Stimulated activated CD8-positive, alpha-beta memory T cell treated with anti-CD3 and anti-CD28 coated beads, Interleukin-7, amount 100 ng/mL, for 24 hours (primary cell): Measurements from ENCODE around the gene MAP4K5.

ENCODE experiments used
- DNase-seq: peaks from one replicate; pipeline ENCODE4 v3.0.0-alpha.2; 2020; ENCODE audit warnings: low read depth

MAP4K5 gene

DNA sequence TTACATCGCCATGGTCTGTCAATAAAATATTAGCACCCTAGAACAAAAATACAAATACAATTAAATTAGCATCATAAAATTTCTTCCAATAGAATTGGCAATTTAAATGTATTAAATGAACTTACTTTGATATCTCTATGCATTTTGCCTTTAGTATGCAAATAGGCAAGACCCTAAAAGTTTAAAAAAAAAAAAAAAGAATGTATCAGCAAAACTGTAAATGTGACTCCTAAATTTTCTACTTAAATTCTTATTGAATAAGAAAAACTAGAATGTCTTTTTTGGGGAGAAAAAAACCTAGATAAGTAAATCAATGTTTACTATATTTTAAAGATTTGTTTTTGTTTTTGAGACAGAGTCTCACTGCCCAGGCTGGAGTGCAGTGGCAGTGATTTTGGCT is 56.2 kb downstream of the MAP4K5 start:
- DNase-seq, result no peak

DNA sequence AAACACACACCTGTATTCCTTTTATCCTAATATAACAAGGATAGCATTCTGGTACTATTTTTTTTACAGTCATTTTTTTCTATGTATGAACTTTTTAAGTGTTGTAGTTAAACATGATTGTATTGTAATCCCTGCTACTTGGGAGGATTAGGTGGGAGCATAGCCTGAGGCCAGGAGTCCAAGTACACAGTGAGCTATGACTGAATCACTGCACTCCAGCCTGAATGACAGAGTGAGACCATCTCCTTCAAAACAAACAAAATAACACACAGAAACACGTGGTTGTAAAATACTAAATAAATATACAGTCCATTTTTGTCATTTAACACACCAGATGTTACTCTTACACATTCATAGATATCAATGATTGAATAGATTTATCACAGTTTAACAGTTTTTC is 56.9 kb downstream of the MAP4K5 start:
- no peak for DNase-seq

DNA sequence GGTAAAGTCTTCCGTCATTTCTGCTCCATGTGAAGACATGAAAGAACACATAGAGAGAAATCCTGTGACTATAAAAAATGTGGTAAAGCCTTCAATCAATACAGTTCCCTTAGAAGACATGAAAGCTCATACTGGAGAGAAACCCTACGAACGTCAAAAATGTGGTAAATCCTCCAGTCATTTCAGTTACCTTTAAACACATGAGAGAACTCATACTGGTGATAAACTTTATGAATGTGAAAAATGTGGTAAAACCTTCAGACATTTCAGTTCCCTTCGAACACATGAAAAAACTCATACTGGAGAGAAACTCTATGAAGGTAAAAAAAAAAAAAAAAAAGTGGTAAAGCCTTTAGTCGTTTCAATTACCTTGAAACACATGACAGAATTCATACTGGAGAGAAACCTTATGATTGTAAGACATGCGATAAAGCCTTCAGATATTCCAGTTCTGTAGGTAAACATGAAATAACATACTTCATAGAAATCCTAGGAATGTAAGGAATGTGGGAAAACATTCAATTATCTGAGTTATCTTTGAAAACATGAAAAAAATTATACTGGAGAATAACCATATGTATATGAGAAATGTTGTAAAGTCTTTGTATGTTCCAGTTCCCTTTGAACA is 60.4 kb downstream of the MAP4K5 start:
- no peak for DNase-seq

DNA sequence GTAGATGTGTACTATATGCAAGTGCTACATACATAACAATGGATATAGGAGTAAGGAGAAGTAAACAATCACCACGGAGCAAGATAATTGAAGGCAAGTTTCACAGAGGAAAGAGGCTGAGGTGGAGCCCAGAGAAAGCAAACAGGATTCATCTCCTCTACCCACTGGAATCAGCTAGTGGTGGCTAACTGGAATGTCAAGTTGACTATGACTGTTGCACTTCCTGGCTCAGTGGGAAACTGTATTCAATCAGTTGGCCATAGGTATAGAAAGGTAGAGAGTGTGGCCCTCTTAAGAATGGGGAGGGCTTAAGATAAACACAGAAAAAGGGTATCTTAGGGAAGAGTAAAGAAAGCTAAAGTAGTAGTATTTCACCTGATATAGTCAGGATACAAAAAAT is 62.4 kb downstream of the MAP4K5 start:
- DNase-seq, result no peak

DNA sequence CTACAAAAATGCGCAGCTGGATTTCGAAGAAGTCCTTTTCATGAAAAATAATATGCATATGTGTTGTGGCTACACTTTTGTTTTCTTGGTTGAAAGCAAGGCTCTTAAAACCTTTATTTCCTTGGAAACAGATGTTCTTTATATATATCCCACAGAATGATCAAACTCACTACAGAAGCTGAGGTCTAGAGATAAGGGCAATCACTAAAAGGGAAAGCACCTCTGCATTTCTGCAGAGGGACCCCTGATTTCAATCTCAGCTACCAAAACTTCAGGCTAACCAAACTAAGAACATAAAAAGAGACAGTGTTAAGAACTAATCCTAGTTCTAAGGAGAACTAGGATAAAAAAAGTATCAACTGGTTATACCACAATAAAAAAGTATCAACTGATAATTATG is 70.3 kb downstream of the MAP4K5 start:
- DNase-seq, result no peak

DNA sequence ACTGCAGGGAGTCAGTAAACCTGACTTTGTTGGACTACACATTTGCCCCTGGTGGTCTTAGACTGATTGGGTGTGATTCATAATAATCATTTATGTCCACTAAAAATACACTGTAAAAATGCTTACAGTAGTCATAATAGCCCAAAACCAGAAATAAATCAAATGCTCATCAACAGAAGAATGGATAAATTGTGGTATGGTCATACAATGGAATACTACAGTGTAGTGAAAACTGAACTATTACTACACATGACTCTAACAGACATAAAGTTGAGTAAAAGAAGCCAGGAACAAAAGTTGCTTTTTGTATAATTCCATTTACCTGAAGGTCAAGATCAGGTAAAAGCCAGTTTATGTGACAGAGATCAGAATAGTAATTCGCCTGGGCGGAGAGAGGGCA is 78.5 kb downstream of the MAP4K5 start:
- DNase-seq, result no peak

DNA sequence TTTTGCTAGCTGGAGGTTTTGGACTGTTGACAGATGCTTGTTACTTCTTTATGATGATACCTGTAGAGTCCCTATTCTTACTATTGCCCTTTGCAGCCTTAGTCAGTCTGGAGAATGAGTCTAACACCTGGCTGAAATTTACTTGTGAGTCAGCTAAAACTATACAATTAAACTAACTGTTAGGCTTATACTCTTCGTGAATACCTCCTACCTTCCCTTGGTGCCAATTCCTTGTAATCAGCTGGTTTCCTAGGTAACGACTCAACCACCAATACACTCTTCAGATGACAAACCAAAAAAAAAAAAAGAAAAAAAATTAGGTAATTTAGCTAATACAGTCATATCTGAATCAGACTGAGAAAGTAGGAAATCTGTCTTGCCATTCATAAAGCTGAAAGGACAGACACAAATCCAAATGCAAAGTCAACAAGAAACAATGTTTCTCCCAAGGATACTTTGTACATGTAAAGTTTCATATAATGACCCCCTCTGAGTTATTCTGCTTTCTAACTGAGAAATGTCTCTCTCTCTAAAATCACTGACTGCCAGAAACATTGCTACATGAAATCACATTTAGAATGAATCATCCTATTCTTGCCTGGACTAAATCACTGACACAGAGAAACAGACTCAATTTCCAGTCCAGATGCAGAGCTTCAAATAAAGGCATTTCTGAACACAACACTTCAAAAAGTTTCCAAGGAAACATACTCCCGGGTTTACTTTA is 79.2 kb downstream of the MAP4K5 start:
- DNase-seq, result no peak

DNA sequence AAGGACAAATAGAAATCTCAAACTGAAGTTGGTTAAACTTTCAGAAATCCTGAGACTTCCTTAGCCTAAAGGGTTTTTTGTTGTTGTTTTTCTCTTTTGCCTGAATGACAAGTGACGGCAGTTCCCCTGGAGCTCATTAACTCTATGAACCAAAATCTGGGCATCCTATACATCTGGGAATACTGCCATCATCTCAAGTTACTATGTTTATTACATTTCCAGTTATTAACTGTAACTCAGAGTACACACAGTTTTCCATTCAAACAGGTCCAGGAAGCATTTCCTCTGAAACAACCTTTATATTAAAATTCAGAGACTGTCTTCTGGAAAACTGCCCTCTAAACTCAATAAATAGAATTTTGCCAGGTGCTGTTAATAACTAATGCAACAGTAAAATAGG is 80.1 kb downstream of the MAP4K5 start:
- no peak for DNase-seq

DNA sequence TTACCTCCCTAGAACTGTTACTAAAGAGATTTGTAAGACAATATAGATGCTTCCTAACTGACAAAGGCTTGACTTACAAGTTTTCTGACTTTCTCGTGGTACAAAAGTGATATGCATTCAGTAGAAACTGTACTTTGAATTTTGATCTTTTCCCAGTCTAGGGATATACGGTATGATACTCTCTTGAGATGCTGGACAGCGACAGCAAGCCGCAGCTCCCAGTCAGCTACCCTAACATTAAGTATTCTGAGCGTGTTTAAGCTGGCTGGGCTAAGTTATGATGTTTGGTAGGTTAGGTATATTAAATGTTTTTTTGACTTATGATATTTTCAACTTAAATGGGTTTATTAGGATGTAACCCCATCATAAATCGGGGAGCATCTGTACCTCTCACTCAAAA is 80.5 kb downstream of the MAP4K5 start:
- no peak for DNase-seq

DNA sequence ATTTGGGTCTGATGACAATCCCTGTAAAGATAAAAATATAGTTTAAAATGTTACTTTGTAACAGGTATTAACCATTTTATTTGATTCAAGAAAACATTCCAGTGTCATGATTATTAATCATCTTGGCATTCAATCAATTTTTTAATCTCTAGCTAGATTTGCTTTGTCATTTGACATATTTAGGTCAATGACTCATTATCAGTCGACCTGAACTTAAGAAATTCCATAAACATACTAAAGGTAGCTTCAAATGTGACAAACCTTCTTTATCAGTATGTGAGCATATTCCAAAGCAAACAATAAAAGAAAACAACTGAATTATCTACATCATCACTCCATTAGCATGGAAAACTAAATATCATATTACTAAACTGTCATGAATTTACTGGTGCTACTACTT is 84.9 kb downstream of the MAP4K5 start:
- no peak for DNase-seq

DNA sequence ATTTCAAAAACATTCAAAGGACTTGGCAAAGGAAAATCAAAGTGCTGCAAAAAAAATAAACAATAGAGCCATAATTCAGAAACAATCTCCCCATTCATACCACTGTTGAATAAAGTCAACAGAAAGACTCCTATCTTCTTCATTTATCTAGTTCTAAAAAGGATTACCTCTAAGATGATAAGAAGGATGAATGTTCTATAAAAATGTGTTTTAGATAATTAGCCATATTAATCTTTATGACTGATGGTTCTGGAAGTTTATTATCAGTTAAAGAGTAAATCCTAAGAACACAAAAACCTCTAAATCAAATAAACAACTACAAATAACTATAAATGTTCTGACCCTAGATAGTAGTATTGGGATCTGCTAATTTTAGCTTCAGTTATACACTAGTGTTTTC is 97.8 kb downstream of the MAP4K5 start:
- DNase-seq, result no peak

DNA sequence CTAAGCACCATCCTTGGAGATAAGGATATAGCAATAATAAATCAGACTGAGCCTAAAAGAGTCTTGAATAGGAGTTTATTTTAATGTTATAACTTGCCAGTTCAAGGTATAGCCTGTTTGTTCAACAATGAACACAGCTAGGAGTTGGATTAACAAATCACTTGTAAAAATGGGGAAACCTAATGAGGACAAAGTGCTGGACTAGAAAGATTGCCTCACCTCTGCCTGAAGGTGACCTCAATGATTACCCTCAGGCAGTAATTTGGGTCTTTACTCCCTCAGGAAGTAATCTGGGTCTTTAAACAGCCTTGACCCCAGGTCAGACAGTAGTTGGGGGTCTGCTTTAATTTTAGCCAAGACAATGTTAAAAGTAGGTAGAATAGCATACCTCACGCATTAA is 100.2 kb downstream of the MAP4K5 start:
- no peak for DNase-seq

DNA sequence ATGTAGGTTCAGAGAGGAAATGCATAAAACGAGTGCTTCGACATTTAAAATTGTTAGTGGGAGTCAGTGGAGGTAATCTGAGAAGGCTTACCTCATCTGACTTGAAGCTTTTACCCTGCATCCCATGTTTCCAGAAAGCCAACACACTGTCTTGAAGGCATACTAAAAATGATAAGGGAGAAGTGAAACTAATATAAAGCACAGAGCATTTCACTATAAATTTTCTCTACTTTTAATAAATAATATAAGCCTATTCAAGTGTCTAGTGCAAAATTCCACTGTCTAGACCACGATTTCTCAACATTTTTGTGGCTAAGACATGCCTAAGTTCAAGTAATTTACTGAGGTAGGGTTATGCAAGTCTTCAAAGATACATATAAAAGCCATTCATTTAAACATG is 106.6 kb downstream of the MAP4K5 start:
- no peak for DNase-seq

DNA sequence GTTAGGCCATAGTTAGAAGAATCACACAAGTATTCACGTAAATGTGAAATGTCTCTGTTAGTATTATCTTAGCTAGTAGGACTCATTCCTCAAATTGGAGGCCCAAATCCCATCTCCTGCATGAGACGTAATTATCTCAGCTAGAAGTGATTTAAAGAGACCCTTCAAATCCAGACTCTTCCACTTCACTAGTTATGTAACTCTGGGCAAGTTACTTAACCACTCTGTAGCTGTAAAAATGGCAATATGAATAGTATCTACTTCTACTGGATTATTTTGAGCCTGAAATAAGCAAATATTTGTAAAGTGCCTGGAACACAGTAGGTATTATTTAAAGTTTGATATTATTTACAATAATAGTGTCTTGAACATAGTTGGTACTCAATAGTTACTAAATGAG is 107.3 kb downstream of the MAP4K5 start:
- no peak for DNase-seq

DNA sequence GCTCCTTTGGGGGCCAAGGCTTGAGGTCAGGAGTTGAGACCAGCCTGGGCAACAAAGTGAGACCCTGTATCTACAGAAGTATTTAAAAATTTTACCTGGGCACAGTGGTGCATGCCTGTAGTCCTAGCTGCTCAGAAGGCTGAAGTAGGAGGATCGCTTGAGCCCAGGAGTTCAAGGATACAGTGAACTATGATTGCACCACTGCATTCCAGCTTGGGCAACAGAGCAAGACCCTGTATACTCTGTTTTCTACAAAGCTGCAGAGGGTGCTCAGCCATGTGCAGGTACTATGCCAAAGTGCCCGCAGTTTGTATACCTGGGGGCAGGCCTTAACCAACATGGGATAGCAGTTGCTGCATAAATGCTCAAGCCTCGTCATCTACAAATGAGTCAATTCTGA is 108.8 kb downstream of the MAP4K5 start:
- DNase-seq, result no peak

DNA sequence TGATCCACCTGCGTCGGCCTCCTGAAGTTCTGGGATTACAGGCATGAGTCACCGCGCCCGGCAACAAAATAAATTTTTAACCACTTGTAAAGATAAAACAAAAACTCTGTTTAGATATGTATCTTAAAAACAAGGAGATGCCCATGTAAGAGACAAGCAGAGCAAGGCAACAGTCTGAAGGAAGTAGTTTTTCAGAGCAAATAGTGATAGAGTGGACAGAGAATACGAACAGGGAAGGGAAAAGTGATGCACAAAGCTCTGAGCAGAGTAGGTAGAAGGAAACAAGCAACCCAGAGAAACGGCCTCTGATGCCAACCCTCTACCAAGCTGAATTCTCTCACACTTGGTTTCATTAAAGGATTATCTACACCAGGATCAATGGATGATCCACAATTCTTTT is 110.9 kb downstream of the MAP4K5 start:
- DNase-seq, result no peak

DNA sequence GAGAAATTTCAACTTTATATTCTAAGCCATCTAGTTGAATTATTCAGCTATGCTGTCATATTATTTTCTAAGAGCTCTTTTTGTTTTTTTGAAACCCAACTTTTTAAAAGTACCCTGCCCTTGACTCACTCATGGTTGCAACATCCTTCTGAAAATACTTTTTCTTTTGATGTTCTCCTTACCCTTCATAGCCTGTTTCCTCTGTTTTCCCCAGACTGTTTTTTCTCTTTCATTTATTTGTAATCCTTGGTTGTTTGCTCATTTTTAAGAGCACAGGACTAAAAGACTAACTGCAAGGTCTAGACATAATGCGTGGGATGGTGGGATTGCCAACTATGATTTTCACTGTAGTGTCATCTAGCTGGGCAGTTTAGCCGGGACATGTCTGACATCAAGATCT is 114.5 kb downstream of the MAP4K5 start:
- no peak for DNase-seq

DNA sequence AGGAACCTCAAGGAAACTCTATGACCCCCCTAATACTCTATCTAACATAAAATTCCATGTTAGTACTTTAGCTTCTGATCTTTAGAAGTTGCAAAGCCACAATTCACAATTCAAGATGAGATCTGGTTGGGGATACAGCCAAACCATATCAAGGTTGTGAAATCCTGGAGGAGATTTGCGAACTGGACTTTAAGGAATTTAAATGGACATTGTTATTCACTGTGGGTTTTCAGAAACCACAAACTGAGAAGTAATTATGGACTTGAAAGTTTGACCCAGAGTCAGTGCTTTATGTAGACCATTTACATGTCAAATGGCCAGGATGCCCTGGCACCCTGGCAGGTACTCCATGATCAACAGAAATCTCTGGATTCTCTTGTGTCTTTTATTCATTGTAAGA is 121.4 kb downstream of the MAP4K5 start:
- DNase-seq, result no peak

DNA sequence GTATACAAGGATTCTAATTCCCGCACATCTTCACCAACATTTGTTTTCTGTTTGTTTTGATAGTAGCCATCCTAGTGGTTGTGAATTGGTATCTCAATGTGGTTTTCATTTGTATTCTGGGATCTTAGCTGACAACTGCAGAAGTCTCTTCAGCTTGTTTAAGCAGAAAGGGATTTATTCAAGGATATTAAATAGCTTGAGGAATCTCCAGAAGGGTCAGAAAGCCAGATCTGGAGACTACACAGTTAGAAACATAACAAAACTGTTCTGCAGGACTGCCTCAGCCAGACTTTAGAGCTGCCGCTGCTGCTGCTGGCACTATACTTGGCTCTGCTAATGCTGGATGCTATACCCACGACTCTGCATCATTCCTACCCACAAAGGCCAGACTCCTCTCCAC is 122.3 kb downstream of the MAP4K5 start:
- DNase-seq, result no peak

DNA sequence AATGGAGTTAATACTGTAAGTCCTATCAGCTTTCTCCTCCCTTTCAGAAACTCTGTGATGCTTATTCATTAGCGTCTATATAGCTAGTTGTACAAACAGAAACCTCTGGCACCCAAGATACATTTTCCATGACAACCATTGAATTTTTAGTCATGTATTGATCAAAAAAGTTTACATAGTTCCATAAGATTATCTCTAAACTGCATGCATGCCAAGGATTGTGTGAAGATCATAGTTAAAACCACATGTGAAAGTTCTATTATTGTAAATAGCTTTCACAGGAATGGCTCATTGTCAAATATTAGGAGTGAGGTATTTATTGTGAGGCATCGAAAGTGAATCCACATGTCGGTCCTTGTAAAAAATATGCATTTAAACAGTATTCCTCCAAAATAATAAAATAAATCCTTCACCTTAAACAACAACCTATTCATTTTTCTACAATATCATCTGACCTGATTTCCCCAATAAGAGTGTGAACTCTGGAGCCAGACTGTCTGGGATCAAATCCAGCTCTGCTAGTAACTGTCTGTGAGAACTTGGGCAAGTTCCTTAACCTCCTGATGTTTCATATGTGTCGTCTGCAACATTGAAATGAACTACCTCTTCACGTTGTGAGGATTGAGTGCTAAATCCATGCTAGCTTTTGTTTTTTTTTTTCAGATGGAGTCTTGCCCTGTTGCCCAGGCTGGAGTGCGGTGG is 125.1 kb downstream of the MAP4K5 start:
- DNase-seq, result no peak

DNA sequence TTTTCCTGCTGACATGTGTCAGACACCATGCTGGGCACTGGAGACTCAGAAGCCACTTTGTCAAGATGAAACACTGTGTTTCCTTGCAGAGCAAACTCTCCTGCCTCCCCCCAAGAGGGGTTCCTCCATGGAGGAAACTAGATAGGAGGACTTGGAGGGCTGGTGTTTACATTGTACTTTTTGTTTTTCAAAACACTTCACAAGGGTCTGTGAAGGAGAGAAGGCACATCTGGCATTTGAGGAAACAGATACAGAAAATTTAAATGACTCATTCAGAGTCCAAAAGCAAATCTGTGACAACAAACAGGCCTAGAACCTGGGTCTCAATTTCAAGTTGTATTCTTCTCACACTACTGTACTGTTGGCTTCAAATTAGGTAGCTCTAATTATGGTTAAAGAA is 128.9 kb downstream of the MAP4K5 start:
- DNase-seq, result no peak

DNA sequence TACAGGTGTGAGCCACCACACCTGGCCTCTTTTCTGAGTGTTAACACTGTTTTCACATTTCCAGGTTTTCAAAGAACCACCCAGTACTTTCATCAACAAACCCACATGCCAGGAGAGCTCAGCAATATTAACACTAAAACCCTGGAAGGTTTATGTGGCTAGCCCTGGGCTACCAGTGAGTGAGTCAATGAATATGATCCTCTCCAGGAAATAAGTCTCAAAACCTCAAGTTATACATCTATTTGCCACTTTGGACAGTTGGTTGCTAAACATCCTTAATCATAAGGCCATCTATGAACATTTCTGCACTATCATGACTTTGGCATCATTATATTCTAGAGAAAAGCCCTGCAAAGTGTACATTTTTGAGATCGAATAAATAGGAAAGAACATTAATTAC is 129.4 kb downstream of the MAP4K5 start:
- no peak for DNase-seq

DNA sequence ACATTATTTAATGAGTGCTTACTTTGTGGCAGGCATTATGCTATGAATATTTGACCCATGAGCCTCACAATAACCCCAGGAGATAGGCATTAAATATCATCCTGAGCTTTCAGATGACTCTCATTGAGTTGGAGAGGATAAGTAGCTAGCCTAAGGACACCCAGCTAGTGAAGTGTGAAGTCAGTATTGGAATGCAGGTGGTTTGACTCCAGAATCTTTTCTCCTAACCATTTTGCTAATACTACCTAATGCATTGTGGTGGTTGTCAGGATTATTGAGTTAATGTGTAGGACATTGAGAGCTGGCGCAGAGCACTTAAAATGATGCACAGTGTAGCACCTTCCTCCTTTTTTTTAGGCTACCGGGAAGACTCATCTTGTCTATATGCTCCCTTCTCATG is 131.9 kb downstream of the MAP4K5 start:
- DNase-seq, result no peak
